Testis (tissue), 2 donors: ENCODE data around the gene MGAT5B.

ENCODE experiments used
- CTCF ChIP-seq, 3 experiments: fragments of 450-650 bp in 2 of 3; fragments of 200-600 bp in 1 of 3; sonication (generic) in 1 of 3; IDR thresholded peaks; one replicate each; pipeline ENCODE4 v1.5.1; 2016 to 2019; ENCODE audit warnings: antibody characterized with exemption in 3 of 3, mild to moderate bottlenecking in 2 of 3, moderate library complexity in 1 of 3
- POLR2A ChIP-seq: fragments of 450-650 bp; IDR thresholded peaks from one replicate; pipeline ENCODE4 v1.6.1; 2017; ENCODE audit warnings: antibody characterized with exemption, mild to moderate bottlenecking, moderate library complexity

DNA sequence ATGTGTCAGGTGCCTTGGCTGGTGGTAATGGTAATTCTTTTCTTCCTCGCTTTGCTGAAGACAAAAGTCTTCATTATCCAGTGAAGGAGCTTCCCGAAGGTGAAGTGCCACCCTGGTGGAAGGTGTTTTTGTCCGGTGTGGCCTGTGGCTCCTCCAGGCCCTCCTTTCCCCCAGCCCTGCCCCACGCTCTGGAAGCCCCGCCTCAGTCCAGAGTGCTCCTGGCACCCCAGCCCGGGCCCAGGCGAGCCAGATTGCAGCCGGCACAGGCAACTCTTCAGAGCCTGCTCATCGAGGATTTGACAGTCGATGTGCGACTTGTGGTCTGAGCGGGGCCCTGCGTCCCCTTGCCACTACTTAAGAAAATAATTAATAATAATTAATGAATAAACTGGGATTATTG is 93.7 kb downstream of the MGAT5B start:
- TF ChIP-seq CTCF (IDR thresholded peaks at IDR 0.05) (no peak), POLR2A (no peak)
